H1 (cell line): ENCODE measurements around the gene DHRS3. TPM values are rescaled to one million over a fixed set of nuclear protein-coding genes. Genes with fewer than 3 reads are reported as not detected.

Experiments used
- ATF2 ChIP-seq: IDR thresholded peaks from 2 replicates; pipeline ENCODE4 v1.6.1; 2012; ENCODE audit warnings: low read length, inconsistent platforms
- CHD1 ChIP-seq: IDR thresholded peaks from 2 replicates; pipeline ENCODE4 v1.6.1; 2012; ENCODE audit warnings: low read depth, low read length, improper control_type of control experiment
- HDAC6 ChIP-seq: IDR thresholded peaks from one replicate; pipeline ENCODE4 v1.7.1; 2012; ENCODE audit warnings: low read depth, mild to moderate bottlenecking, inconsistent platforms, low read length, moderate library complexity
- KDM1A ChIP-seq: fragments of 200-600, 300-600 bp; sonication (generic); IDR thresholded peaks from 2 replicates; pipeline ENCODE4 v1.7.1; 2016; ENCODE audit warnings: mild to moderate bottlenecking, low read length, borderline replicate concordance
- MAFK ChIP-seq: IDR thresholded peaks from 2 replicates; pipeline ENCODE4 v1.6.1; 2012; ENCODE audit warnings: low read depth, mild to moderate bottlenecking, improper control_type of control experiment, low read length
- NANOG ChIP-seq: IDR thresholded peaks from 2 replicates; pipeline ENCODE4 v1.6.1; 2011; ENCODE audit warnings: low read length, low read depth, mild to moderate bottlenecking, inconsistent platforms; ENCODE audit not compliant: insufficient read depth, poor library complexity, severe bottlenecking
- SP4 ChIP-seq: IDR thresholded peaks from 2 replicates; pipeline ENCODE4 v1.6.1; 2012; ENCODE audit warnings: low read length, inconsistent platforms
- TBP ChIP-seq: IDR thresholded peaks from 2 replicates; pipeline ENCODE4 v1.6.1; 2011; ENCODE audit warnings: low read depth, low read length, improper control_type of control experiment
- polyA plus RNA-seq, 7 experiments: library from polyadenylated mRNA; depleted of rRNA in 3 of 7; stranded (reverse) in 5 of 7; unstranded in 2 of 7; fragments of >200 nt in 5 of 7; fragments of 200-250 nt in 2 of 7; gene quantifications; 1 replicate in 5 of 7; 2 replicates in 1 of 7; 4 replicates in 1 of 7; pipeline versions ENCODE4 v1.2.1 to v1.2.3, GENCODE V29; 2011 to 2013; ENCODE audit warnings: missing spikeins in 2 of 7, mixed read lengths in 2 of 7
- total RNA-seq: library from RNA; stranded (reverse); fragmentation: NEBNext Ultra II Directional; extraction: Animal tissue kit (Norgen Biotek cat#: 25700); gene quantifications from 2 replicates; pipeline ENCODE4 v1.2.1, GENCODE V29; 2021
- TF ChIP-seq, protein P1 (sequence below): fragments of 300-600 bp; sonication (generic); IDR thresholded peaks from 2 replicates; pipeline ENCODE4 v1.7.1; 2012; ENCODE audit warnings: low read length, moderate library complexity, mild to moderate bottlenecking, inconsistent platforms; ENCODE audit not compliant: insufficient replicate concordance

The DHRS3 gene
- total and polyA plus RNA-seq, 2 of the 8 experiments (the other 6 are each of a cell fraction or from before 2014, with no cell fraction given): 32.5 to 36.4 TPM

- TF ChIP-seq, protein P1, sequence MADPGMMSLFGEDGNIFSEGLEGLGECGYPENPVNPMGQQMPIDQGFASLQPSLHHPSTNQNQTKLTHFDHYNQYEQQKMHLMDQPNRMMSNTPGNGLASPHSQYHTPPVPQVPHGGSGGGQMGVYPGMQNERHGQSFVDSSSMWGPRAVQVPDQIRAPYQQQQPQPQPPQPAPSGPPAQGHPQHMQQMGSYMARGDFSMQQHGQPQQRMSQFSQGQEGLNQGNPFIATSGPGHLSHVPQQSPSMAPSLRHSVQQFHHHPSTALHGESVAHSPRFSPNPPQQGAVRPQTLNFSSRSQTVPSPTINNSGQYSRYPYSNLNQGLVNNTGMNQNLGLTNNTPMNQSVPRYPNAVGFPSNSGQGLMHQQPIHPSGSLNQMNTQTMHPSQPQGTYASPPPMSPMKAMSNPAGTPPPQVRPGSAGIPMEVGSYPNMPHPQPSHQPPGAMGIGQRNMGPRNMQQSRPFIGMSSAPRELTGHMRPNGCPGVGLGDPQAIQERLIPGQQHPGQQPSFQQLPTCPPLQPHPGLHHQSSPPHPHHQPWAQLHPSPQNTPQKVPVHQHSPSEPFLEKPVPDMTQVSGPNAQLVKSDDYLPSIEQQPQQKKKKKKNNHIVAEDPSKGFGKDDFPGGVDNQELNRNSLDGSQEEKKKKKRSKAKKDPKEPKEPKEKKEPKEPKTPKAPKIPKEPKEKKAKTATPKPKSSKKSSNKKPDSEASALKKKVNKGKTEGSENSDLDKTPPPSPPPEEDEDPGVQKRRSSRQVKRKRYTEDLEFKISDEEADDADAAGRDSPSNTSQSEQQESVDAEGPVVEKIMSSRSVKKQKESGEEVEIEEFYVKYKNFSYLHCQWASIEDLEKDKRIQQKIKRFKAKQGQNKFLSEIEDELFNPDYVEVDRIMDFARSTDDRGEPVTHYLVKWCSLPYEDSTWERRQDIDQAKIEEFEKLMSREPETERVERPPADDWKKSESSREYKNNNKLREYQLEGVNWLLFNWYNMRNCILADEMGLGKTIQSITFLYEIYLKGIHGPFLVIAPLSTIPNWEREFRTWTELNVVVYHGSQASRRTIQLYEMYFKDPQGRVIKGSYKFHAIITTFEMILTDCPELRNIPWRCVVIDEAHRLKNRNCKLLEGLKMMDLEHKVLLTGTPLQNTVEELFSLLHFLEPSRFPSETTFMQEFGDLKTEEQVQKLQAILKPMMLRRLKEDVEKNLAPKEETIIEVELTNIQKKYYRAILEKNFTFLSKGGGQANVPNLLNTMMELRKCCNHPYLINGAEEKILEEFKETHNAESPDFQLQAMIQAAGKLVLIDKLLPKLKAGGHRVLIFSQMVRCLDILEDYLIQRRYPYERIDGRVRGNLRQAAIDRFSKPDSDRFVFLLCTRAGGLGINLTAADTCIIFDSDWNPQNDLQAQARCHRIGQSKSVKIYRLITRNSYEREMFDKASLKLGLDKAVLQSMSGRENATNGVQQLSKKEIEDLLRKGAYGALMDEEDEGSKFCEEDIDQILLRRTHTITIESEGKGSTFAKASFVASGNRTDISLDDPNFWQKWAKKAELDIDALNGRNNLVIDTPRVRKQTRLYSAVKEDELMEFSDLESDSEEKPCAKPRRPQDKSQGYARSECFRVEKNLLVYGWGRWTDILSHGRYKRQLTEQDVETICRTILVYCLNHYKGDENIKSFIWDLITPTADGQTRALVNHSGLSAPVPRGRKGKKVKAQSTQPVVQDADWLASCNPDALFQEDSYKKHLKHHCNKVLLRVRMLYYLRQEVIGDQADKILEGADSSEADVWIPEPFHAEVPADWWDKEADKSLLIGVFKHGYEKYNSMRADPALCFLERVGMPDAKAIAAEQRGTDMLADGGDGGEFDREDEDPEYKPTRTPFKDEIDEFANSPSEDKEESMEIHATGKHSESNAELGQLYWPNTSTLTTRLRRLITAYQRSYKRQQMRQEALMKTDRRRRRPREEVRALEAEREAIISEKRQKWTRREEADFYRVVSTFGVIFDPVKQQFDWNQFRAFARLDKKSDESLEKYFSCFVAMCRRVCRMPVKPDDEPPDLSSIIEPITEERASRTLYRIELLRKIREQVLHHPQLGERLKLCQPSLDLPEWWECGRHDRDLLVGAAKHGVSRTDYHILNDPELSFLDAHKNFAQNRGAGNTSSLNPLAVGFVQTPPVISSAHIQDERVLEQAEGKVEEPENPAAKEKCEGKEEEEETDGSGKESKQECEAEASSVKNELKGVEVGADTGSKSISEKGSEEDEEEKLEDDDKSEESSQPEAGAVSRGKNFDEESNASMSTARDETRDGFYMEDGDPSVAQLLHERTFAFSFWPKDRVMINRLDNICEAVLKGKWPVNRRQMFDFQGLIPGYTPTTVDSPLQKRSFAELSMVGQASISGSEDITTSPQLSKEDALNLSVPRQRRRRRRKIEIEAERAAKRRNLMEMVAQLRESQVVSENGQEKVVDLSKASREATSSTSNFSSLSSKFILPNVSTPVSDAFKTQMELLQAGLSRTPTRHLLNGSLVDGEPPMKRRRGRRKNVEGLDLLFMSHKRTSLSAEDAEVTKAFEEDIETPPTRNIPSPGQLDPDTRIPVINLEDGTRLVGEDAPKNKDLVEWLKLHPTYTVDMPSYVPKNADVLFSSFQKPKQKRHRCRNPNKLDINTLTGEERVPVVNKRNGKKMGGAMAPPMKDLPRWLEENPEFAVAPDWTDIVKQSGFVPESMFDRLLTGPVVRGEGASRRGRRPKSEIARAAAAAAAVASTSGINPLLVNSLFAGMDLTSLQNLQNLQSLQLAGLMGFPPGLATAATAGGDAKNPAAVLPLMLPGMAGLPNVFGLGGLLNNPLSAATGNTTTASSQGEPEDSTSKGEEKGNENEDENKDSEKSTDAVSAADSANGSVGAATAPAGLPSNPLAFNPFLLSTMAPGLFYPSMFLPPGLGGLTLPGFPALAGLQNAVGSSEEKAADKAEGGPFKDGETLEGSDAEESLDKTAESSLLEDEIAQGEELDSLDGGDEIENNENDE: no peak
- no peak for TF ChIP-seq NANOG
- TF ChIP-seq HDAC6: no peak
- no peak for TF ChIP-seq MAFK
- no peak for TF ChIP-seq TBP
- no peak for TF ChIP-seq KDM1A
- no peak for TF ChIP-seq ATF2
- no peak for TF ChIP-seq SP4
- no peak for TF ChIP-seq CHD1
Observed at GRCh38 chr1:12610305-12610935, 7.6 kb downstream of the DHRS3 start (continued).
